Osteoblast (primary cell): ENCODE results near the gene C9orf152. TPM values are rescaled to one million over a fixed set of nuclear protein-coding genes. Genes with fewer than 3 reads are reported as not detected.
"Not testable (repeated sequence)": the region's sequence is repeated elsewhere in the genome, so short reads cannot be mapped to it uniquely, and the experiment has no call there.

Source experiments
- DNase-seq: peaks from one replicate; pipeline ENCODE4 v3.0.0; 2011; ENCODE audit warnings: low spot score, mixed read lengths; ENCODE audit not compliant: insufficient read length; ENCODE audit errors: missing footprints
- H2AFZ ChIP-seq: 2 replicates; pipeline ENCODE4 v1.6.0; 2011; ENCODE audit warnings: mild to moderate bottlenecking, low read length
- H3K27ac ChIP-seq: 2 replicates; pipeline ENCODE4 v1.5.1; 2011; ENCODE audit warnings: mild to moderate bottlenecking, low read depth, low read length, moderate library complexity
- H3K27me3 ChIP-seq: 2 replicates; pipeline ENCODE4 v1.6.0; 2012; ENCODE audit warnings: mild to moderate bottlenecking, control low read depth, inconsistent platforms, low read length, moderate library complexity; ENCODE audit not compliant: insufficient read depth
- H3K36me3 ChIP-seq: 2 replicates; pipeline ENCODE4 v1.5.1; 2011; ENCODE audit warnings: mild to moderate bottlenecking, low read length, control low read depth, moderate library complexity; ENCODE audit not compliant: insufficient read depth
- H3K4me1 ChIP-seq: 2 replicates; pipeline ENCODE4 v1.5.1; 2011; ENCODE audit warnings: mild to moderate bottlenecking, low read length, control low read depth, moderate library complexity; ENCODE audit not compliant: insufficient read depth
- H3K4me2 ChIP-seq: 2 replicates; pipeline ENCODE4 v1.6.0; 2011; ENCODE audit warnings: mild to moderate bottlenecking, low read length; ENCODE audit not compliant: insufficient read depth
- H3K4me3 ChIP-seq: fragments of 200-600 bp; sonication (generic); 3 replicates; pipeline ENCODE4 v1.5.1; 2012; ENCODE audit warnings: mild to moderate bottlenecking, low read length, inconsistent platforms; ENCODE audit not compliant: insufficient read depth
- H3K79me2 ChIP-seq: 2 replicates; pipeline ENCODE4 v1.6.0; 2012; ENCODE audit warnings: mild to moderate bottlenecking, low read length, control low read depth, inconsistent platforms; ENCODE audit not compliant: insufficient read depth
- H3K9me3 ChIP-seq: 2 replicates; pipeline ENCODE4 v1.5.1; 2011; ENCODE audit warnings: low read depth, low read length, control low read depth
- H4K20me1 ChIP-seq: 2 replicates; pipeline ENCODE4 v1.6.0; 2012; ENCODE audit warnings: mild to moderate bottlenecking, low read length, control low read depth; ENCODE audit not compliant: insufficient read depth
- total RNA-seq: library from RNA; depleted of rRNA; stranded (reverse); fragments of >200 nt; gene quantifications from 2 replicates; pipeline ENCODE4 v1.2.3, GENCODE V29; 2012
- TF ChIP-seq, protein P1 (sequence below): IDR thresholded peaks from 2 replicates; pipeline ENCODE4 v1.5.1; 2011; ENCODE audit warnings: mild to moderate bottlenecking, low read depth, low read length, moderate library complexity; ENCODE audit errors: extremely low read depth

C9orf152 gene
- total RNA-seq, 1 donor: not detected

DNA sequence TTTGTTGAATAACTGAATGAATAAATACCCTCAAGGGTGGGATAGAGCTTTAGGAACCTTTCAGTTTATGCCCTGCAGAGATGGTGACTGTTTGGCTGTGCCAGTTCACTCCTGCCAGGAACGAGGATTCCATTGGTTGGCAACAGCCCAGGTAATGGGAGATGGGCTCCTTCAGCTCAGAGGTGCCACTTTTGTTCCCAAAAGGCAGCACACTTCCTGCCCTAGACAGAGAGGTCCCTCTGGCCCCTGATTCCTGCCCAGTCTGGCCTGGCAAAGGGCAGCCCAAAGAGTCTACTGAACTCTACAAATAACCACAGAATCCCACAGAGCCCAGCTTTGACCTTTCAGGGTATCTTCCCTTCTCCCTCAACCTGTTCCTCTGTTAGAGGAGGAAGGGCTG, 1.6 kb downstream of the C9orf152 start:
- Histone ChIP-seq H3K4me1 (no peaks in the 10 kb centered on the region), H3K4me2 (no peak overlapping the region)
- peak; percentile 32 for DNase-seq

GRCh38 chr9:110205612-110206011, 2.3 kb downstream of the C9orf152 start:
- H3K9me3 ChIP-seq, H3K79me2 ChIP-seq, DNase-seq, H2AFZ ChIP-seq, H3K4me1 ChIP-seq, H3K27ac ChIP-seq, H3K4me2 ChIP-seq, H4K20me1 ChIP-seq, H3K4me3 ChIP-seq, H3K36me3 ChIP-seq: not testable (repeated sequence)
- H3K27me3 ChIP-seq: peaks cover 16% of the 10 kb centered on the region

More for the DNA sequence above, 1.6 kb downstream of the C9orf152 start:
- Histone ChIP-seq H3K79me2 (no peaks in the 10 kb centered on the region), H3K27me3 (peaks cover 16% of the 10 kb centered on the region), H3K9me3 (no peaks in the 10 kb centered on the region), H2AFZ (no peak overlapping the region), H3K36me3 (no peaks in the 10 kb centered on the region), H3K27ac (no peak overlapping the region), H3K4me3 (no peak overlapping the region), H4K20me1 (no peaks in the 10 kb centered on the region)
- TF ChIP-seq, protein P1, sequence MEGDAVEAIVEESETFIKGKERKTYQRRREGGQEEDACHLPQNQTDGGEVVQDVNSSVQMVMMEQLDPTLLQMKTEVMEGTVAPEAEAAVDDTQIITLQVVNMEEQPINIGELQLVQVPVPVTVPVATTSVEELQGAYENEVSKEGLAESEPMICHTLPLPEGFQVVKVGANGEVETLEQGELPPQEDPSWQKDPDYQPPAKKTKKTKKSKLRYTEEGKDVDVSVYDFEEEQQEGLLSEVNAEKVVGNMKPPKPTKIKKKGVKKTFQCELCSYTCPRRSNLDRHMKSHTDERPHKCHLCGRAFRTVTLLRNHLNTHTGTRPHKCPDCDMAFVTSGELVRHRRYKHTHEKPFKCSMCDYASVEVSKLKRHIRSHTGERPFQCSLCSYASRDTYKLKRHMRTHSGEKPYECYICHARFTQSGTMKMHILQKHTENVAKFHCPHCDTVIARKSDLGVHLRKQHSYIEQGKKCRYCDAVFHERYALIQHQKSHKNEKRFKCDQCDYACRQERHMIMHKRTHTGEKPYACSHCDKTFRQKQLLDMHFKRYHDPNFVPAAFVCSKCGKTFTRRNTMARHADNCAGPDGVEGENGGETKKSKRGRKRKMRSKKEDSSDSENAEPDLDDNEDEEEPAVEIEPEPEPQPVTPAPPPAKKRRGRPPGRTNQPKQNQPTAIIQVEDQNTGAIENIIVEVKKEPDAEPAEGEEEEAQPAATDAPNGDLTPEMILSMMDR: no peak

- Histone ChIP-seq H3K4me3 (no peak overlapping the region), H3K4me1 (no peaks in the 10 kb centered on the region), H3K36me3 (no peaks in the 10 kb centered on the region), H4K20me1 (no peaks in the 10 kb centered on the region), H3K4me2 (no peak overlapping the region), H3K9me3 (no peaks in the 10 kb centered on the region), H2AFZ (no peak overlapping the region), H3K27ac (no peak overlapping the region), H3K79me2 (no peaks in the 10 kb centered on the region), H3K27me3 (peaks cover 2% of the 10 kb centered on the region)
- TF ChIP-seq, protein P1: no peak
- no peak for DNase-seq
Observed at GRCh38 chr9:110202232-110202631, 5.7 kb downstream of the C9orf152 start.

GRCh38 chr9:110199643-110200042, 8.3 kb downstream of the C9orf152 start:
- Histone ChIP-seq H3K36me3 (no peaks in the 10 kb centered on the region), H3K27ac (no peak overlapping the region), H3K4me1 (no peaks in the 10 kb centered on the region), H2AFZ (no peak overlapping the region), H3K9me3 (no peaks in the 10 kb centered on the region), H3K4me3 (no peak overlapping the region), H4K20me1 (no peaks in the 10 kb centered on the region), H3K27me3 (no peaks in the 10 kb centered on the region), H3K4me2 (no peak overlapping the region), H3K79me2 (no peaks in the 10 kb centered on the region)
- DNase-seq: no peak
- TF ChIP-seq, protein P1: no peak
